SW 1271 (cell line): ENCODE results near the gene IL1RL1.
"Not testable (repeated sequence)": the region's sequence is repeated elsewhere in the genome, so short reads cannot be mapped to it uniquely, and the experiment has no call there.

Source experiments
- DNase-seq, 2 experiments: peaks; one replicate each; lab custom pipeline; 2025; lab: John Stamatoyannopoulos, UW

Gene IL1RL1

DNA sequence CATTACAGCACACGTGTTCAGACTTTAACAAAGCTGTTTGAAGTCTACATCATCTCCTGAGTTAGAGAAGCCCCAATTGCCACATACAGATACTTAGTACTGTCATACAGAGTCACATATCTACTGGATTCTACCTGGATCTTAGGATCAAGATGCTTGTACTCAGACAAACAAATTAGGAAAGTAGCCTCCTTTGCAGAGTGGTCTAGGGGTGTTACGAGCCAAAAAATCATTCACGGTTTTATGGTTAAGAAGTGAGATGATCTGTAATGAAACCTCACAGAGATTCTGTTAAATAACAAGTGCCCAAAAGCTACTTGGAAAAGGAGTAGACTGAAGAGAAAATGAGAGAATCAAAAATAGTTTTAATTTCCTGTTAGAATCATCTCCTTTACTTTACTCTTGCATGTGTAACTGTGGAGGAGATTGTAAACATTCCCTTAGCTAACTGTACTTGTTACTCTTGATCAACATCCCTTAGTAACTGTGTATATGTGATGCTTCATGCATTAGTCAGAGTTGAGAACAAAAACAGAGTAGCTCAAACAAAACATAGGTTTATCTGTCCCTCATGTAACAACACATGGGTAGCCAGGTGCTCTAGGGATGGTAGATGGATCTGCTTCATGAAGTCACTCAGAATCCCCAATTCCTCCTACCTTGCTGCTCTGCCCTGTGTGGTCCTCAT, 16.4 kb upstream of the IL1RL1 start:
- no peak for DNase-seq

DNA sequence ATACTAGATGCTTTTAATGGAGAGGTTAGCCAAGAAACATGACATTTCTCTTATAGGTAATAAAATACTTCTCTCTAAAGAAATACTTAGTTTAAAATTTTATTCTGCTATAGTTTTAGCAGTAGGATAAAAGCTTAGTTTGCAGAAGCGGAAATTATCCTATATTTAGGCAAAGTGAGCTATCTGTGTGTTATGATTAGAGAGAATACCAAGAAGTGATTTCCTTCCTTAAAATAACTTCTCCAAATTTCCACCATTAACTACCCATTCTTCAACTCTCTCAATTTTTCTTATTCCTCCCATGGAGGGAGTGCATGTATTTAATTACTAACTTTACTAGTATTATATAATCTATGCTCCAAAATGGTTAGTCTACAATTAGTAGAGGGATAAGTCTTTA, 15.8 kb upstream of the IL1RL1 start:
- no peak for DNase-seq

DNA sequence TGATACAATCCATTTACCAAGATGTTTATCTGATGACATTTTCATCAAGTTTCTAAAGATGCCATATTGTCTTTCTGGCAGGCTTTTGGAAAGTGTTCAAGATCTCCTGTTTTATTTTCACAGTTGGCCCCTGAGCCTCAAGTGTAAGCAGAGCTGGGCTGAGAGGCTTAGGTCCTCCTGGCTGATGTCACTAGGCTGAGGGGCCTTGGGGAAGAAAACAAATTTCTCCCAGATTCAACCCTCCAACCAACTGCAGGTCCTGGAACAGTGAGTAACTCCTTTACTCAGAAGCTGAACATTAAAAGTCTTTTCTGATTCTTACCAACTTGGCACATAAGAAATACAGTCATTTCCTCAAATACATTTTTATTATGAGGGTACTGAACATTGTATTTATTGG, 14.9 kb upstream of the IL1RL1 start:
- no peak for DNase-seq

DNA sequence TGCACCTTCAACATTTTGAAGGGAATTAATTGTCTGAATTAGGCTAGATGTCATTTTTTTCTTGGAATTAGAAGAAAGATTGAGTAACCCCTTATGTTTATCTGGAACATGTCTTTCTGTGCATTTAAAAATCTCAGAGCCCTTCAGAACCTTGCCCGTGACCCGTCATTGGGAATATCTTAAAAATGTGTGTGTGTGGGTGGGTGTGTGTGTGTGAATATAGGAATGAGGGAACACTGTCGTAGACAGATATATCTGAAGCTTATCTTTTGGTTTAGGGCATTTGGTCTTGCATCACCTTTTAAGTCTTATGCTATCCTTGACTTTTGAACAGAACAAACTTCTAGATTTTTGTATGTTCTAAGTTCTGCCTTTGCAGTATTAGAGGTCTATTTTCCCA, 13.5 kb upstream of the IL1RL1 start:
- DNase-seq: no peak

DNA sequence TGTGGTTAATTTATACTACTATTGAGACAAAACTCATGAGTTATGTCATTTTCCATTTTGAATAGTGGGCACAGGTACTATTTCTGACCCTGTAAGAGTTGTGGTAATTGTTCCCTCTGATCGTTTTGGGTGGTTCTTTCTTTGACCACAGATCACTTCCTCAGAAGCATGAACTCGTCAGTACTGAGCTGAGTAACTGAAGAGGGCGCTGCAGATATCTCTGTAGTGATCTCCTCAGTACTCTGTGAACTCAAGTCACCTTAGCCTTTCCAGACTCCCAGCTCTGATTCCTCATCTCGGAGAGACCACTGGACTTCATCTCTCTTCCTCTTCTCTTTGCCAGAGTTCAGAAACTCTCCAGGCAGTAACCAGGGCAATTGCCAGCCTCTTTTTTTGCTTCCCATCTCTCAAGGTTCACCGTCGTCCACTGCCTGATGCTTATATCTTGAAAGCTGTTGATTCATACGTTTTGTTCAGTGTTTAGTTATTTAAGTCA, 9.4 kb upstream of the IL1RL1 start:
- no peak for DNase-seq

DNA sequence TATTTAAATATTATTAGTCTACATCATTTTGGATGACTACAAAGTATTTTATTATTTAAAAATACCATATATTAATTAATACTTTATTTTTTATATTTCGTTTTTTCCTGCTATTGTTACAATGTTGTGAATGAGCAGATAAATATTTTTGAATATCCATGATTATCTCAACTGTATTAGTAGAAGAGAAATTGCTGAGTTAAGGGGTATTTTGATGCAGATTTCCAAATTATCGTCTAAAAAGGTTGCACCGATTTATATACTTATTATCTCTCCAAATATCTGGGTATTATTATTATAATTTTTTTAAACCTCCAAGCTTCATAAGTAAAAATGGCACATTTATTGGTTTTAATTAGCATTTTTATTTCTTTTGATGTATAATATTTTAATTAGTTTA, 8.9 kb upstream of the IL1RL1 start:
- no peak for DNase-seq

DNA sequence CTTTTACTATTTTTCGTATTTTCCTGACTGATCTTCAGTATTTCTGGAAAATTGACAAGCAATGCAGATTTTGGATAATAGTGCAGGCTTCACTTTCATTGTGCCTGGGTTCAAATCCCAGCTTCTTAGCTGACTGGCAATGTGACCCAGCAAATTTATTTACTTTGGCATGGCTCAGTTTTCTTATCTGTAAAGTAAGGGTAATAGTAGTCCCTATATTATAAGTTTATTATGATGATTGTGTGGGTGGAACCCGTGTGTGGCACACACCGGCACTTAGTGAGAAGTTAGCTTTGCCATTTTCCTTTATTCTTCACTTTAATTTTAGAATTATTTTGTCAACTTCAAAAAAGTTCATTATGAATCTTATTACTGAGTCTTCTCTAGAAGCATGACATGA, 7.8 kb upstream of the IL1RL1 start:
- no peak for DNase-seq

DNA sequence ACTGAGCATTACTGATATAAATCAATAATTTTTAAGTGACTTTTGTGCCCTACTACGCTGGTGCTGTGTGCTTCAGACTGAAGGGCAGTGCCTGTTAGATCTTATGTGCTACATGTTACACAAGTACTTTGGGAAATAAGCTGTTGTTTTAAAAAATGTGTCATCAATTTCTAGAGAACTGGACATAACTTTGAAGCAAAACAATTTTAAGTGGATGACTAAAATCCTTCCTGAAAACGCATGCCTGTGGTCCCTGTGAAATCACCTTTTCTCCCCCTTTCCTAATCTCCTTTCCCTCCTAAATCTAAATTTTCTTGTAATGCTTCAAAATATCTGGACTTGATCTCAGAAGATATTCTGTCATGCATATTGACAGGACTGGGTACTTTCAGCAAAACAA, 7.1 kb upstream of the IL1RL1 start:
- DNase-seq: no peak

DNA sequence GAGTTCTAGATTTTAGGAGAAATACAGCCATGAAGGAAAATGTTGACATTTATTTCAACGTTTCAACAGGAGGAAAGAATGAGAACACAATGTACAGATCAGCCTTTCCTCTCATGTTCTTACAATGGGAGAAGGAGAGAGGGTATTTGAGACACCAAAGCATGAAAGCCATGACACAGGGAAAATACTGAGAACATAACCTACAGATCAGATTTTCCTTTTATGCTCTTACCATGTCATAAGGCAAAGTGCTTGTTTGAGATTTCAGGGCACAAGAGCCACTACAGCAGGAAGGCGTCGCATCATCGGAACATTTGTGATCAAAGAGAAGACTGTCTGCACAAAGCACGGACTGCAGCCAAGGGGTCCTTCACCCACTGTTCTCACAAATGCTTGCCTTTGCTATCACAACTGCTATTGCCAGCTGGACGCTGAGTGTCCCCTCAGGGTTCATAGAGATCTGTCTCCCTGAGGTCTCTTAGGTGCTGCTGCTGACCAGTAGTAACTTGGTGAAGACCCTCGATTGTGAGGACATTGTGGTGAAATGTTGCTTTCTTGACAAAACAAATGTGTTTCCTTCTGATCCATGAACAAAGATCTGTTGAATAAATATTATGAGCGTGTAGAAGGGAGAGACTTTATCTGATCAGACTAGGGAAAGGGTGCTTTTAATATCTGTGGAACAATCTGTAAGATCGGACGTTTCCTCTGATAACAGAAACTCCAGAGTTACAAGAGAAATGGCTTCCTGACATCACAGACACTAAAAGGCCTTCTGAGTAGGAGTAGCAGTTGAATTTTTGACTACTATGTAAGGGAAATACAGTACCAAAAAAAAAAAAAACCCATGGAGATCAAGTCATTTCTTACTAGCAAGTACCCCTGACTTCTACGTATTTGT, 6.4 kb upstream of the IL1RL1 start:
- DNase-seq: no peak

DNA sequence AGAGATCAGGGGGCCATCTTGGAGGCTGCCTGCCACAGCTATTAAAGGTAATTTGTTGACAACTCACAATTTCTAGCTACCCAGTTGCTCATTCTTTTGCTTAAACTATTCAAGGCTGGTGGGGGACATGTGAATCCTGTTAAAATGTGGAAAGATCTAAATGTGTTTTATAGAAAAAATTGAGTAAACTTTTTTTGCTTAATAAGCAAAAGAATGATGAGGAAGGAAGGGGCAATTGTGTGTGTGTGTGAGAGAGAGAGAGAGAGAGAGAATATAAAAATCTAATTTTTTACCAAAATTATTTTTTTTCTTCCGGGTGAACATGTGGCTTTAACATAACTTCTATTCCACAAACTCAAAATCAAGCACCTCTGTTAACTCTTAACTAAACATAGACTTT, 5.2 kb upstream of the IL1RL1 start:
- DNase-seq: no peak

DNA sequence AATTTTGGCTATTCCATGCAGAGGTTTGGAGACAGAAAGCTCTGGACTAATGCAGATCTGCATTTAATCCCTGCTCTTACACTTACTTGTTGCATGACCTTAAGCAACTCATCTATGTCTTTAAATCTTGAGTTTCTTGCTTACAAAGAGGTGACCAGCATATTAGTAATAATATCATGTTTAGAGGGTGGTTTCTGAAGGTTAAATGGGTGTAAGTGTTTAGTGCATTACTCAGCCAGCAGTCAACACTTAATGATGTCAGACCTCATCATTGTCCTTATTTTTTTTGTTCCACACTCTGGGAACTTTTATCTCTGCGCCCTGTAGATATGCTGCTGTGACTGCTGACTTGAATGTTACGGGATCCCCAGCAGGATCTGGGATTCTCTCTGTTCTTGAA, 1.7 kb downstream of the IL1RL1 start:
- no peak for DNase-seq

DNA sequence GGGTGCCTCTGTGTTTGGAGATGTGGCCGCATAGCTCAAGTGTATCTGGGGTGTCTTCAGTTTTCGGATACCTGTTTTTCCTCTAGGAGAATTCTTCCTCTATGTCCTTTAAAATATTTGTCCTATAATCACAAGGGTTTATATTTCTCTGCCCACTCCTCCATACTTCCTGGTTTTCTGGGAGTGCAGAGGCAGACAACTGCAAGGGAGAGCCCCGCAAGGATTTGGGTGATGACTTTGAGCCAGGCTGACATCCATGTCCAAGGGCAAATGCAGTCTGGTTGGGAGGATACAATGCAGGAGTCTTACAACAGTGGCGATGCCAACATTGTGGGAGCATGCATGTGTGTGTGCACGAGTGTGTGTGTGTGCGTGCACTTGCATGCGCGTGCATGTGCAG, 2.1 kb downstream of the IL1RL1 start:
- no peak for DNase-seq

DNA sequence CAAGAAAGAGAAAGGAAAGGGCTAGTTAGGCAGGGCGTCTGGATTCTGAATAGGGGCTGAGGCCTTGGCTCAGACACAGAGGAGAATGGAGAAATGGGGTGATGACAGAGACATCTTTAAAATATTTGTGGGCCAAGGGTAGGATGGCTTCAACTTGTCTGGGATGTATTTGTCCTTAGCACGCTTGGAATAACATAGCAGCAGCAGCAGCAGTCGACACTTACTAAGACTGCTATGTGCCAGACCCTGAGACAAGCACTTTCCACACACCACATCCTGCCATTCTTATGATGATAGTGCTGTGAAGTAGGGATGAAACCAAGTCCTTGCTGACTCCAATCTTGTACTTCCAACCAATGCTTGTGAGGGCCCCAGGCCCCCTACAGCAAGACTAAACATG, 2.6 kb downstream of the IL1RL1 start:
- DNase-seq: no peak

DNA sequence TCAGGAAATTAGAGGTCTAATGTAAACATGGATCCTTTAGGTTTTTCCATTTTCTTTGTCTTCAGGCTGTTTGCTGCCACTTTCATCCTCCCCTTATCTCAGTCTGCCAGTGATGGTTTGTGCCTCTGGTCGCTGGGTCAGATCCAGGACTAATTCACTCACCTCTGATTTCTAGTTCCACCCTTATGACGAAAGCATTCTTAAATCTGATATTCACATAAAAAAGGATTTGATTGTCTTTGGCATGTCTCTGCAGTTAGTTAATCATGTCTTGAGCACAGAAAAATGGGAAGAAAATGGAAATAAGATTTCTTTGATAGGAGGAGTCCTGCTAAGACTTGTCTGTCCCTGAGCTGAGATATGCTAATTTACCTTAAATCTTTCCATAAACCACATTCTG, 4.6 kb downstream of the IL1RL1 start:
- no peak for DNase-seq

DNA sequence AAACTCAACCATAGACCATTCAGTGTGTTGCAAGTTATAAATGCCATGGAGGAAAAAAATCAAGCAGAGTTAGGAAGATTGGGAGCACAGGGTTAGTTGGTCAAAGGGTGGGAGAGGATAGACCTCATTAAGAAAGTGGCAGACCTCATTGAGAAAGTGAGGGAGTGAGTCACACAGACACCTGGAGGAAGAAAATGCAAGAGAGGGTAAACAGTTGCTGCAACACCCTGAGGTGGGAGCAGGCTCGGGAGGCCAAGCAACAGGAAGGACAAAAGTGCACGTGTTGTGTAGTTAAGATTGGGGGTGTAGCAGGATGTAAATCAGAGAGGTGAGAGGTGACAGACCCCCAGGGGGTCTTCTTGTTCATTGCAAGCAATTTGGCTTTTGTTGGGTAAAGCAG, 6.4 kb downstream of the IL1RL1 start:
- no peak for DNase-seq

DNA sequence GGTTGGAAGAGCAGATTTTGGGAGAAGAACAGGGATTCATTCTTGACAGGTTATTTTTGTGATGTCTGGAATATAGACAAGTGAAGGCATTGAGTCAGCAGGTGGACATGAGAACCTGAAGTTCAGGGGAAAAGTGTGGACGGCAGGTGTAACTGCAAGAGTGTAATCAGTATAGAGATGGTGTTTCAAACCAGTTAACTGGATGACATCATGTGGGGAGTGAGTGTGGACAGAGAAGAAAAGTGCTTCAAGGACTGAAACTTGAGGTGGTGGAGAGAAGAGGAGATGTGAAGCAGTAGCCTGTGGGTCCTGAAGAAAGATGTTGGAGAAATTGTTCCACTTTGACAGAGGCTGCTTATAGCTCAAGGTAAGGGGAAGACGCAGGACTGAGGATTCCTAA, 7.1 kb downstream of the IL1RL1 start:
- DNase-seq: no peak

DNA sequence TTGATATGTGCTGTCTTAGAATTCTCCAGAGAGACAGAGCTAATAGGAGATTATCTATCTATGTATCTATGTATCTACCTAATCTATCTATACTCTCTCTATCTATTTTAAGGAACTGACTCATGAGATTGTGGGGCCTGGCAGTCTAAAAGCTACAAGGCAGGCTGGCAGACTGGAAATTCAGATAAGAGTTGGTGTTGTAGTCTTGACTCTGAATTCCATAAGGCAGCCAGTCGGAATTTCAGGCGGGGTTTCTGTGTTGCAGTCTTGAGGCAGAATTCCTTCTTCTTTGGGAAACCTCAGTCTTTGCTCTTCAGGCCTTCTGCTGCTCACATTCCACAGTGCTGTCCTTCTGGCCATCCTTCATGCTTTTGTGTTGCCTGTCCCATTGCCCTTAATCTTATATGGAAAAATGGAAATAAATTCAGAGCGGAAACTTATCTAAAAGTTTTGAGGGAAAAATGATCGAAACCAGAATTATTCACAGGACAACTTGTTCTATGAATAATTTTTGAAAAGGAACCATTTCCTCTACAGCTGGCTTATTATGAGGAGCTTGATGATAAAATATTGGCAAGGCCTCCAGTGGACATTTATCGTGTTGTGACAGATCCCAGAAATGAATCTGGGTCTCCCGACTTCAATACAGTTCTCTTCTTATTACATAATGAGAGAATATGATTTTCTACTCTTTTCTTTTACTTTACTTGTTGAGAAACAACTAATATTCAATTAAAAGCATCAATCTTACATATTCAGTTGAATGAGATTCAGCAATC, 10.8 kb downstream of the IL1RL1 start:
- DNase-seq: no peak

DNA sequence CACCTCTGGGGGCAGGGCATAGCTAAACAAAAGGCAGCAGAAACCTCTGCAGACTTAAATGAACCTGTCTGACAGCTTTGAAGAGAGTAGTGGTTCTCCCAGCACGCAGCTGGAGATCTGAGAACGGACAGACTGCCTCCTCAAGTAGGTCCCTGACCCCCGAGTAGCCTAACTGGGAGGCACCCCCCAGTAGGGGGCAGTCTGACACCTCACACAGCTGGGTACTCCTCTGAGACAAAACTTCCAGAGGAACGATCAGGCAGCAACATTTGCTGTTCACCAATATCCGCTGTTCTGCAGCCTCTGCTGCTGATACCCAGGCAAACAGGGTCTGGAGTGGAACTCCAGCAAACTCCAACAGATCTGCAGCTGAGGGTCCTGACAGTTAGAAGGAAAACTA, 13.6 kb downstream of the IL1RL1 start:
- not testable (repeated sequence) for DNase-seq

DNA sequence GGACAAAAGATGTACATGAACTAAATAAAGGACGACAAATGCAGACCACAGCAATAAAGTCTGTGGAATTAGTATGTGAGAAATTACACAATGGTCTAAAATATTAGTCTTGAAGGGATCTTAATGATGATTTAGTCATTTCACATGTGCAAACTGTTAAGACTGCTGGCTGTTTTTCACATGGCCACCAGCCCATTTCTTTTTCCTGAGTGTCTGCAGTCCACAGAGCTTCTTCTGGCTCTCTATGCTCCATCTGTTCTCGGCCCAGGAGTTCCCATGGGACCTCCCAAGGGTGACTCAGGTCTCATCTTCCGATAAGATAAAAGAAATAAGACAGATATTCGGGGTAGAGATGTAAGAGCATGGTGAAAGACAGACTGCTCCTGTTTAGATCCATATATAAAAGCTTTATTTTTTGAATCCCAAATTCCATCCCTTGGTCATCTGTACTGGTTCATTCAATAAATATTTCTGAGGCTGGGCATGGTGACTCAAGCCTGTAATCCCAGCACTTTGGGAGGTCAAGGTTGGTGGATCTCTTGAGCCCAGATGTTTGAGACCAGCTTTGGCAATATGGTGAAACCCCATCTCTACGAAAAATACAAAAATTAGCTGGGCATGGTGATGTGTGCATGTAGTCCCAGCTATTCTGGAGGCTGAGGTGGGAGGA, 20.1 kb downstream of the IL1RL1 start:
- DNase-seq: no peak

DNA sequence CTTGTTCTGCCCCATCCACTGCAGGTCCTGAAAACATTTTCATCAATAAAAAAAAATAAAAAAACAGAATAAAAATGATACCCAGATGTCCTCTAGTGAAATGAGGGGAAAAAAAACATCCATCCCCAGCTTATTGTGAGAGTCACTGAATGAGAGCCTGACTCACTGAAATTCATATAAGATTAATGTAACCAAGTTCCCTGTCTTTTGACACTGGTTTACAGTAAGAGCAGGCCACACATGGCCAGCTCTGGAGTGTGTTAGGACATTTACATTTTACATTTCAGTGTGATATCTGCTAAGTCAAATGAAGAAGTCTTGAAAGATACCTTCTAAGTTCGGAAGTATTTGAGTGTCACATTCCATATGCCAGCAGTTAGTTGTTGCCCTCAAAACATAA, 23.1 kb downstream of the IL1RL1 start:
- no peak for DNase-seq

DNA sequence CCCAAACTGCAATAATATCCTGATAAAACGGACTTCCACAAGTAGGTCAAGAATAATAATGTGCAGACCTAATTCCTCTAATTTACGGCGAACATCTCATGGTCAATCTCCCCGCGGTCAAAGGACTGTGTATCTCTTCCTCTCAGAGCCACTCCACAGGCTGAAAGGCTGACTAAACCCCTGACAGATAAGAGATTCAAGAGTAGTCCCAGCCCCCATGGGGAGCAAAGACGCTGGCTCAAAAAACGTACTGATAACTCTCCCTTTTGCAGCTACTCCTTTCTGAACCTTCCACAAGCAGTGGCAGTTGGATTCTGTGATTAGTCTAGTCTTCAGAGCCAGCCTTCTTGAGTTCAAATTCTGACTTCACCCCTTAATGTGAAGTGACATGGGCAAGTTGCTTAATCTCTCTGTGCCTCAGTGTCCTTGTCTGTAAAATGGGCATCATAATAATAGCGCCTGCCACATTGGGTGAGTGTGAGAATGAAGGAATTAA, 24.6 kb downstream of the IL1RL1 start:
- no peak for DNase-seq

DNA sequence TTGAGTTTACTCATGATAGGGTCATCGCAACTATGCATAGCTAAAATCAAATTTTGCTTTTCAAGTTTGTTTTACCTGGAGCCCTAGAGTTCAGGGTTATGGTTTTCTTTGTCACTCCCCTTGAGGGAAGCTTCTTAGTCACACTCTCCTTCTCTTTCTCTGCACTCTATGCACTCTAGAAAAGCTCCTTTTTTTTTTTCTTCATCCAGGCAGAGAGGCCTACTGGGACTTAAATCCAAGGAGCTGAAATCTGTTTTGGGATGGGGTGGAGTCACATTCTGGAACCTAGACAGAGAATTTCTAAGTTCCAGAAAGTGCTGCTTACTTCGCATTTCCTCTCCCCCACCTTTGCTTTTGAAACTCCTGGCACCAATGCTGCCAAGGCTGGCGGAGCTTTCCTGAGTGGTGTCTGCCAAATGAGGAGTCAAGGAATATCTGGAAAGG, 25.2 kb downstream of the IL1RL1 start:
- DNase-seq: no peak
